SU-DHL-6 (cell line): Measurements from ENCODE around the gene OASL.

ENCODE experiments used
- H2AFZ ChIP-seq: fragments of 200-600 bp; sonication (generic); 2 replicates; pipeline ENCODE4 v1.6.1; 2014; ENCODE audit warnings: low read depth, mild to moderate bottlenecking, moderate library complexity, mixed read lengths, antibody characterized with exemption, low read length; ENCODE audit not compliant: severe bottlenecking
- H3F3A ChIP-seq: fragments of 200-600 bp; shearing (Covaris generic); 2 replicates; pipeline ENCODE4 v1.6.0; 2016; ENCODE audit warnings: antibody characterized with exemption, mild to moderate bottlenecking; ENCODE audit not compliant: insufficient read depth
- H3K27ac ChIP-seq: fragments of 200-600 bp; sonication (generic); 2 replicates; pipeline ENCODE4 v1.5.1; 2016; ENCODE audit warnings: low read depth, mild to moderate bottlenecking, low read length, moderate library complexity, mixed read lengths
- H3K27me3 ChIP-seq: fragments of 200-600 bp; sonication (generic), shearing (Covaris generic); 2 replicates; pipeline ENCODE4 v1.6.0; 2014; ENCODE audit warnings: mild to moderate bottlenecking, low read length
- H3K36me3 ChIP-seq: fragments of 200-600 bp; sonication (generic); 2 replicates; pipeline ENCODE4 v1.6.1; 2014; ENCODE audit warnings: mild to moderate bottlenecking, low read length, mixed read lengths
- H3K4me2 ChIP-seq: fragments of 300-600, 200-600 bp; shearing (Covaris generic), sonication (generic); 2 replicates; pipeline ENCODE4 v1.6.0; 2014; ENCODE audit warnings: low read length, low read depth, mild to moderate bottlenecking; ENCODE audit not compliant: poor library complexity, severe bottlenecking
- H3K4me3 ChIP-seq: fragments of 200-600 bp; sonication (generic); 2 replicates; pipeline ENCODE4 v1.5.1; 2014; ENCODE audit warnings: antibody characterized with exemption, low read length, mild to moderate bottlenecking, mixed read lengths; ENCODE audit not compliant: insufficient read depth, poor library complexity, severe bottlenecking
- H3K79me2 ChIP-seq: fragments of 200-600 bp; sonication (generic); 2 replicates; pipeline ENCODE4 v1.6.1; 2014; ENCODE audit warnings: mild to moderate bottlenecking, low read length, moderate library complexity; ENCODE audit not compliant: insufficient read depth
- H3K9ac ChIP-seq: fragments of 200-600 bp; sonication (generic); 2 replicates; pipeline ENCODE4 v1.7.0; 2014; ENCODE audit warnings: mild to moderate bottlenecking, low read length
- H3K9me2 ChIP-seq: fragments of 200-600 bp; sonication (generic); replicated peaks from 2 replicates; pipeline ENCODE4 v1.6.1; 2014; ENCODE audit warnings: low read length; ENCODE audit not compliant: insufficient read depth
- H3K9me3 ChIP-seq: fragments of 200-600 bp; sonication (generic); 2 replicates; pipeline ENCODE4 v1.6.1; 2014; ENCODE audit warnings: low read length, mixed read lengths; ENCODE audit not compliant: insufficient read depth
- H4K20me1 ChIP-seq: fragments of 200-600 bp; sonication (generic); 2 replicates; pipeline ENCODE4 v1.6.1; 2014; ENCODE audit warnings: low read depth, mild to moderate bottlenecking, antibody characterized with exemption, low read length, moderate library complexity, mixed read lengths
- CTCF ChIP-seq: fragments of 200-600 bp; sonication (generic); IDR thresholded peaks from one replicate; pipeline ENCODE4 v1.5.1; 2017; ENCODE audit warnings: antibody characterized with exemption, mild to moderate bottlenecking, low read length, moderate library complexity; ENCODE audit not compliant: insufficient read depth, poor library complexity, severe bottlenecking
- EZH2phosphoT487 ChIP-seq: fragments of 200-600 bp; sonication (generic), shearing (Covaris generic); conservative IDR thresholded peaks from 2 replicates; pipeline ENCODE4 v1.6.1; 2018; ENCODE audit warnings: mild to moderate bottlenecking, antibody characterized with exemption, low read length, moderate library complexity, mixed read lengths

OASL gene

GRCh38 chr12:120989687-120990086 is 49.4 kb downstream of the OASL start:
- Histone ChIP-seq H4K20me1 (no peaks in the 10 kb centered on the region), H3K4me3 (no peak overlapping the region), H3K27ac (no peak overlapping the region), H2AFZ (no peak overlapping the region), H3K36me3 (no peaks in the 10 kb centered on the region), H3K9me2 (no peaks in the 10 kb centered on the region), H3K79me2 (no peaks in the 10 kb centered on the region), H3K27me3 (no peaks in the 10 kb centered on the region), H3K4me2 (no peak overlapping the region), H3K9me3 (no peaks in the 10 kb centered on the region), H3F3A (no peaks in the 10 kb centered on the region), H3K9ac (no peak overlapping the region)
- TF ChIP-seq EZH2phosphoT487: no peak
- no peak for TF ChIP-seq CTCF

GRCh38 chr12:120988658-120989057 is 50.4 kb downstream of the OASL start:
- no peaks in the 10 kb centered on the region for H3K36me3 ChIP-seq
- H3K9me3 ChIP-seq: no peaks in the 10 kb centered on the region
- no peaks in the 10 kb centered on the region for H3K9me2 ChIP-seq
- TF ChIP-seq EZH2phosphoT487 (no peak), CTCF (no peak)
- no peak overlapping the region for H3K27ac ChIP-seq
- no peaks in the 10 kb centered on the region for H3K79me2 ChIP-seq
- no peak overlapping the region for H3K4me2 ChIP-seq
- no peaks in the 10 kb centered on the region for H3K27me3 ChIP-seq
- H2AFZ ChIP-seq: no peak overlapping the region
- H4K20me1 ChIP-seq: no peaks in the 10 kb centered on the region
- no peak overlapping the region for H3K9ac ChIP-seq
- no peak overlapping the region for H3K4me3 ChIP-seq
- no peaks in the 10 kb centered on the region for H3F3A ChIP-seq

- no peak overlapping the region for H3K27ac ChIP-seq
- no peaks in the 10 kb centered on the region for H3K27me3 ChIP-seq
- no peak overlapping the region for H2AFZ ChIP-seq
- H3K9me2 ChIP-seq: no peaks in the 10 kb centered on the region
- TF ChIP-seq CTCF (no peak), EZH2phosphoT487 (no peak)
- H3K4me3 ChIP-seq: no peak overlapping the region
- no peaks in the 10 kb centered on the region for H3K79me2 ChIP-seq
- H3K9me3 ChIP-seq: no peaks in the 10 kb centered on the region
- H3K36me3 ChIP-seq: no peaks in the 10 kb centered on the region
- no peak overlapping the region for H3K4me2 ChIP-seq
- H3K9ac ChIP-seq: no peak overlapping the region
- no peaks in the 10 kb centered on the region for H4K20me1 ChIP-seq
- no peaks in the 10 kb centered on the region for H3F3A ChIP-seq
Measured at GRCh38 chr12:120988234-120988633, 50.8 kb downstream of the OASL start.
